Trophoblast cell (in vitro differentiated cells and primary cell): Measurements from ENCODE around the gene PXT1. TPM values are rescaled to one million over a fixed set of nuclear protein-coding genes. Genes with fewer than 3 reads are reported as not detected.

ENCODE experiments used
- DNase-seq, 2 donors: peaks; one replicate each; pipeline ENCODE4 v3.0.0-alpha.2; 2016
- H2AFZ ChIP-seq: 2 replicates; pipeline ENCODE4 v1.6.1; 2013; ENCODE audit warnings: low read length, moderate library complexity, mild to moderate bottlenecking; ENCODE audit not compliant: insufficient read depth, poor library complexity
- H2AK5ac ChIP-seq: 2 replicates; pipeline ENCODE4 v1.6.1; 2013; ENCODE audit warnings: mild to moderate bottlenecking, low read length
- H2BK120ac ChIP-seq: 2 replicates; pipeline ENCODE4 v1.6.1; 2013; ENCODE audit warnings: low read length, mild to moderate bottlenecking, moderate library complexity; ENCODE audit not compliant: insufficient read depth, poor library complexity
- H2BK12ac ChIP-seq: 2 replicates; pipeline ENCODE4 v1.6.1; 2013; ENCODE audit warnings: mild to moderate bottlenecking, low read length, moderate library complexity
- H2BK5ac ChIP-seq: 2 replicates; pipeline ENCODE4 v1.6.1; 2013; ENCODE audit warnings: low read length, low read depth, moderate library complexity, mild to moderate bottlenecking; ENCODE audit not compliant: poor library complexity
- H3K14ac ChIP-seq: 2 replicates; pipeline ENCODE4 v1.6.1; 2013; ENCODE audit warnings: mild to moderate bottlenecking, low read length
- H3K18ac ChIP-seq: 2 replicates; pipeline ENCODE4 v1.6.1; 2013; ENCODE audit warnings: mild to moderate bottlenecking, low read length
- H3K23ac ChIP-seq: 2 replicates; pipeline ENCODE4 v1.6.1; 2013; ENCODE audit warnings: low read length
- H3K27ac ChIP-seq: 2 replicates; pipeline ENCODE4 v1.5.1; 2013; ENCODE audit warnings: low read depth, mild to moderate bottlenecking, inconsistent platforms, low read length, moderate library complexity
- H3K27me3 ChIP-seq: 2 replicates; pipeline ENCODE4 v1.6.1; 2013; ENCODE audit warnings: inconsistent platforms, mild to moderate bottlenecking, low read length, moderate library complexity; ENCODE audit not compliant: insufficient read depth
- H3K36me3 ChIP-seq, 2 experiments: 1 replicate in 1 of 2; 2 replicates in 1 of 2; pipeline ENCODE4 v1.6.1; 2013; ENCODE audit warnings: low read length in 2 of 2, mild to moderate bottlenecking in 2 of 2, moderate library complexity in 1 of 2; ENCODE audit not compliant: insufficient read depth in 2 of 2, control insufficient read depth in 1 of 2
- H3K4ac ChIP-seq: 2 replicates; pipeline ENCODE4 v1.6.1; 2013; ENCODE audit warnings: low read depth, mild to moderate bottlenecking, low read length, moderate library complexity
- H3K4me1 ChIP-seq, 2 experiments: 1 replicate in 1 of 2; 2 replicates in 1 of 2; pipeline ENCODE4 v1.6.1; 2013; ENCODE audit warnings: low read length in 2 of 2, mild to moderate bottlenecking in 2 of 2, moderate library complexity in 1 of 2; ENCODE audit not compliant: insufficient read depth in 2 of 2, control insufficient read depth in 1 of 2
- H3K4me2 ChIP-seq: 2 replicates; pipeline ENCODE4 v1.6.1; 2013; ENCODE audit warnings: inconsistent platforms, mild to moderate bottlenecking, low read length, moderate library complexity
- H3K4me3 ChIP-seq: 2 replicates; pipeline ENCODE4 v1.5.1; 2013; ENCODE audit warnings: mild to moderate bottlenecking, low read depth, low read length, inconsistent platforms
- H3K79me1 ChIP-seq: one replicate; pipeline ENCODE4 v1.6.1; 2013; ENCODE audit warnings: low read length
- H3K79me2 ChIP-seq: 2 replicates; pipeline ENCODE4 v1.6.1; 2013; ENCODE audit warnings: low read length, mild to moderate bottlenecking; ENCODE audit not compliant: control insufficient read depth, insufficient read depth, poor library complexity
- H3K9ac ChIP-seq: 2 replicates; pipeline ENCODE4 v1.6.1; 2013; ENCODE audit warnings: mild to moderate bottlenecking, low read length
- H3K9me3 ChIP-seq: 2 replicates; pipeline ENCODE4 v1.6.1; 2013; ENCODE audit warnings: low read depth, mild to moderate bottlenecking, control low read depth, inconsistent platforms, low read length; ENCODE audit not compliant: insufficient read depth
- H4K12ac ChIP-seq: 2 replicates; pipeline ENCODE4 v1.6.1; 2013; ENCODE audit warnings: low read depth, mild to moderate bottlenecking, low read length, moderate library complexity
- H4K8ac ChIP-seq: 2 replicates; pipeline ENCODE4 v1.6.1; 2013; ENCODE audit warnings: low read depth, mild to moderate bottlenecking, low read length, moderate library complexity
- H4K91ac ChIP-seq: one replicate; pipeline ENCODE4 v1.6.1; 2013; ENCODE audit warnings: low read depth, mild to moderate bottlenecking, low read length, moderate library complexity
- WGBS: extraction: QIAGEN DNeasy Blood & Tissue Kit; methylation state at CpG from one replicate; pipeline ENCODE4 v1.1.7; 2013; ENCODE audit warnings: missing lambda C conversion rate; ENCODE audit not compliant: insufficient read length, insufficient coverage; ENCODE audit errors: extremely low coverage; 5-methylcytosine and 5-hydroxymethylcytosine counted together
- polyA plus RNA-seq: library from polyadenylated mRNA; stranded (reverse); fragments of 200-250 nt; gene quantifications from 2 replicates; pipeline ENCODE4 v1.2.3, GENCODE V29; 2013

PXT1 gene
- polyA plus RNA-seq, result 0.04 and 0.08 TPM in 2 replicates

- H2AK5ac ChIP-seq, result peak within 1 kb of the TSS; percentile 46
- peak within 1 kb of the TSS; percentile 73 for H2BK5ac ChIP-seq
- H3K9ac ChIP-seq, result peak within 1 kb of the TSS; percentile 73
- peak within 1 kb of the TSS; percentile 82 for H3K27ac ChIP-seq
- H4K12ac ChIP-seq, result peak within 1 kb of the TSS; percentile 94
- H3K4me3 ChIP-seq, result peak within 1 kb of the TSS; percentile 87
- peak within 1 kb of the TSS; percentile 87 for H2AFZ ChIP-seq
- H4K91ac ChIP-seq, result peak within 1 kb of the TSS; percentile 86
- no peak within 1 kb of the TSS for H3K23ac ChIP-seq
- H3K4me2 ChIP-seq, result peak within 1 kb of the TSS; percentile 75
- no peaks in the 10 kb centered on the region for H3K9me3 ChIP-seq
- H3K79me2 ChIP-seq, result peaks cover 7% of the 10 kb centered on the region
- peak within 1 kb of the TSS; percentile 87 for H3K18ac ChIP-seq
- DNase-seq, result peak; percentile 54 to 83
- H3K4ac ChIP-seq, result peak within 1 kb of the TSS; percentile 83
- H3K27me3 ChIP-seq, result no peaks in the 10 kb centered on the region
- peak within 1 kb of the TSS; percentile 83 for H2BK120ac ChIP-seq
- H2BK12ac ChIP-seq, result peak within 1 kb of the TSS; percentile 68
- peaks cover 14% of the 10 kb centered on the region for H3K79me1 ChIP-seq
- WGBS, result no CpG with 5 or more reads among the region's 91 CpGs
- no peaks in the 10 kb centered on the region for H3K36me3 ChIP-seq
- H3K4me1 ChIP-seq, result peaks cover 4 to 5% of the 10 kb centered on the region in 2 experiments
- H3K14ac ChIP-seq, result peak within 1 kb of the TSS; percentile 92
- H4K8ac ChIP-seq, result peak within 1 kb of the TSS; percentile 95
Measured at GRCh38 chr6:36442671-36443470, at the start of gene PXT1, which contains the start of gene KCTD20. PXT1 (minus strand) TSS chr6:36442854; CDS start chr6:36426082, 16,772 bp downstream. KCTD20 (plus strand) TSS chr6:36443000; CDS start chr6:36470098, 27,098 bp downstream.

- no peak overlapping the region for H4K91ac ChIP-seq
- peaks cover 9 to 31% of the 10 kb centered on the region in 2 experiments for H3K36me3 ChIP-seq
- no peak overlapping the region for H3K27ac ChIP-seq
- H3K14ac ChIP-seq, result no peak overlapping the region
- H2BK12ac ChIP-seq, result no peak overlapping the region
- no peaks in the 10 kb centered on the region for H3K79me2 ChIP-seq
- no peak overlapping the region for H2AFZ ChIP-seq
- no peak overlapping the region for H3K4ac ChIP-seq
- no peak overlapping the region for H3K4me3 ChIP-seq
- H3K23ac ChIP-seq, result no peak overlapping the region
- no peaks in the 10 kb centered on the region for H3K27me3 ChIP-seq
- H4K8ac ChIP-seq, result no peak overlapping the region
- H3K4me2 ChIP-seq, result no peak overlapping the region
- H2BK5ac ChIP-seq, result no peak overlapping the region
- no peak overlapping the region for H3K18ac ChIP-seq
- no peak overlapping the region for H2AK5ac ChIP-seq
- H3K9me3 ChIP-seq, result no peaks in the 10 kb centered on the region
- WGBS, result no CpG with 5 or more reads among the region's 4 CpGs
- H4K12ac ChIP-seq, result no peak overlapping the region
- H3K79me1 ChIP-seq, result no peaks in the 10 kb centered on the region
- no peak overlapping the region for H2BK120ac ChIP-seq
- no peak overlapping the region for H3K9ac ChIP-seq
- DNase-seq, result no peak
- H3K4me1 ChIP-seq, result no peaks in the 10 kb centered on the region
Measured at GRCh38 chr6:36492092-36492491, 49.4 kb upstream of the PXT1 start.

- H3K9me3 ChIP-seq, result no peaks in the 10 kb centered on the region
- no peaks in the 10 kb centered on the region for H3K79me2 ChIP-seq
- H4K91ac ChIP-seq, result no peak overlapping the region
- DNase-seq, result peak in 1 of 2 donors; percentile 7
- no peak overlapping the region for H3K27ac ChIP-seq
- H3K36me3 ChIP-seq, result peaks cover 12 to 37% of the 10 kb centered on the region in 2 experiments
- no peak overlapping the region for H3K23ac ChIP-seq
- no peak overlapping the region for H3K4me2 ChIP-seq
- no peaks in the 10 kb centered on the region for H3K27me3 ChIP-seq
- H3K9ac ChIP-seq, result no peak overlapping the region
- no peak overlapping the region for H2BK5ac ChIP-seq
- H3K4ac ChIP-seq, result no peak overlapping the region
- H3K14ac ChIP-seq, result no peak overlapping the region
- H2AFZ ChIP-seq, result no peak overlapping the region
- H2BK12ac ChIP-seq, result no peak overlapping the region
- H3K18ac ChIP-seq, result no peak overlapping the region
- no CpG with 5 or more reads among the region's 7 CpGs for WGBS
- no peaks in the 10 kb centered on the region for H3K79me1 ChIP-seq
- no peaks in the 10 kb centered on the region for H3K4me1 ChIP-seq
- no peak overlapping the region for H2AK5ac ChIP-seq
- H4K12ac ChIP-seq, result no peak overlapping the region
- H2BK120ac ChIP-seq, result no peak overlapping the region
- no peak overlapping the region for H3K4me3 ChIP-seq
- H4K8ac ChIP-seq, result no peak overlapping the region
Measured at GRCh38 chr6:36491378-36491965, 48.8 kb upstream of the PXT1 start.

GRCh38 chr6:36489426-36489825, 46.8 kb upstream of the PXT1 start:
- H4K8ac ChIP-seq, result no peak overlapping the region
- no peak overlapping the region for H4K12ac ChIP-seq
- H3K36me3 ChIP-seq, result peaks cover 8 to 31% of the 10 kb centered on the region in 2 experiments
- H3K9me3 ChIP-seq, result no peaks in the 10 kb centered on the region
- no peak overlapping the region for H2BK120ac ChIP-seq
- no peak overlapping the region for H3K23ac ChIP-seq
- H3K79me1 ChIP-seq, result no peaks in the 10 kb centered on the region
- no peak overlapping the region for H3K14ac ChIP-seq
- H3K4me2 ChIP-seq, result no peak overlapping the region
- H2AK5ac ChIP-seq, result no peak overlapping the region
- no peak for DNase-seq
- H3K4me1 ChIP-seq, result no peaks in the 10 kb centered on the region
- H4K91ac ChIP-seq, result no peak overlapping the region
- no peak overlapping the region for H3K9ac ChIP-seq
- no peaks in the 10 kb centered on the region for H3K79me2 ChIP-seq
- WGBS, result no CpG with 5 or more reads among the region's 4 CpGs
- no peak overlapping the region for H3K18ac ChIP-seq
- no peak overlapping the region for H3K4ac ChIP-seq
- H2AFZ ChIP-seq, result no peak overlapping the region
- no peak overlapping the region for H2BK5ac ChIP-seq
- H3K27ac ChIP-seq, result no peak overlapping the region
- H2BK12ac ChIP-seq, result no peak overlapping the region
- no peak overlapping the region for H3K4me3 ChIP-seq
- no peaks in the 10 kb centered on the region for H3K27me3 ChIP-seq
